ENCODE measurements around the gene NDUFS5.

DNA sequence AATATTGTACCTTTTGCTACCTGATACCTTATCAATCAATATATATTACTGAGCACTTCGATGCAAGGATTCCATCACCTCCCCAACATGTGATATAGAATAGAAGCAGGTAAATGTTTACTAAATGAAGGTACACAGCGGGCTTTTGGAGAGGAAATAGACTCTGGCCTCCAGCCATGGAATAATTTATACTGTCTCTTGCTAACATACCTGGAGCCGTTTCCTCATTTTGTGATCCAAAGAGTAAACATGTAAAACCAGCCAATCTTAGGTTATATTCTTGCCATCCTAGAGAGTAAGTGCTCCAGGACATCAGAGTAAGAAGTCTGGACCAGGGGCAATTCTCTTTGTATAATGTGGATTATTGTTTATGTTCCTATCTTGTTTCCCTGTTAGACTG, 39.4 kb downstream of the NDUFS5 start:
- TF ChIP-seq GABPA (IDR thresholded peaks at IDR 0.05; ENCODE audit: low read depth) (no peak), EZH2phosphoT487 (IDR thresholded peaks at IDR 0.05; ENCODE audit: borderline replicate concordance, low read depth) (no peak), TAF1 (IDR thresholded peaks at IDR 0.05; ENCODE audit: borderline replicate concordance, low read depth, low read length) (no peak), SMC3 (IDR thresholded peaks at IDR 0.05; ENCODE audit: low read depth, low read length) (no peak), MXI1 (IDR thresholded peaks at IDR 0.05; ENCODE audit: low read depth, low read length) (no peak), RCOR1 (IDR thresholded peaks at IDR 0.05; ENCODE audit: low read length) (no peak), POLR2AphosphoS5 (IDR thresholded peaks at IDR 0.05; ENCODE audit: low read depth, low read length) (no peak), YY1 (IDR thresholded peaks at IDR 0.05; ENCODE audit: low read depth) (no peak), RAD21 (IDR thresholded peaks at IDR 0.05; ENCODE audit: low read length) (no peak), RXRA (IDR thresholded peaks at IDR 0.05; ENCODE audit: borderline replicate concordance, low read depth) (no peak)
- TF ChIP-seq, protein P1, sequence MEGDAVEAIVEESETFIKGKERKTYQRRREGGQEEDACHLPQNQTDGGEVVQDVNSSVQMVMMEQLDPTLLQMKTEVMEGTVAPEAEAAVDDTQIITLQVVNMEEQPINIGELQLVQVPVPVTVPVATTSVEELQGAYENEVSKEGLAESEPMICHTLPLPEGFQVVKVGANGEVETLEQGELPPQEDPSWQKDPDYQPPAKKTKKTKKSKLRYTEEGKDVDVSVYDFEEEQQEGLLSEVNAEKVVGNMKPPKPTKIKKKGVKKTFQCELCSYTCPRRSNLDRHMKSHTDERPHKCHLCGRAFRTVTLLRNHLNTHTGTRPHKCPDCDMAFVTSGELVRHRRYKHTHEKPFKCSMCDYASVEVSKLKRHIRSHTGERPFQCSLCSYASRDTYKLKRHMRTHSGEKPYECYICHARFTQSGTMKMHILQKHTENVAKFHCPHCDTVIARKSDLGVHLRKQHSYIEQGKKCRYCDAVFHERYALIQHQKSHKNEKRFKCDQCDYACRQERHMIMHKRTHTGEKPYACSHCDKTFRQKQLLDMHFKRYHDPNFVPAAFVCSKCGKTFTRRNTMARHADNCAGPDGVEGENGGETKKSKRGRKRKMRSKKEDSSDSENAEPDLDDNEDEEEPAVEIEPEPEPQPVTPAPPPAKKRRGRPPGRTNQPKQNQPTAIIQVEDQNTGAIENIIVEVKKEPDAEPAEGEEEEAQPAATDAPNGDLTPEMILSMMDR (IDR thresholded peaks at IDR 0.05), result no peak
- TF ChIP-seq, protein P2, sequence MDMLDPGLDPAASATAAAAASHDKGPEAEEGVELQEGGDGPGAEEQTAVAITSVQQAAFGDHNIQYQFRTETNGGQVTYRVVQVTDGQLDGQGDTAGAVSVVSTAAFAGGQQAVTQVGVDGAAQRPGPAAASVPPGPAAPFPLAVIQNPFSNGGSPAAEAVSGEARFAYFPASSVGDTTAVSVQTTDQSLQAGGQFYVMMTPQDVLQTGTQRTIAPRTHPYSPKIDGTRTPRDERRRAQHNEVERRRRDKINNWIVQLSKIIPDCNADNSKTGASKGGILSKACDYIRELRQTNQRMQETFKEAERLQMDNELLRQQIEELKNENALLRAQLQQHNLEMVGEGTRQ (IDR thresholded peaks at IDR 0.05; ENCODE audit: borderline replicate concordance, low read depth, low read length), result no peak
- TF ChIP-seq, protein P3, sequence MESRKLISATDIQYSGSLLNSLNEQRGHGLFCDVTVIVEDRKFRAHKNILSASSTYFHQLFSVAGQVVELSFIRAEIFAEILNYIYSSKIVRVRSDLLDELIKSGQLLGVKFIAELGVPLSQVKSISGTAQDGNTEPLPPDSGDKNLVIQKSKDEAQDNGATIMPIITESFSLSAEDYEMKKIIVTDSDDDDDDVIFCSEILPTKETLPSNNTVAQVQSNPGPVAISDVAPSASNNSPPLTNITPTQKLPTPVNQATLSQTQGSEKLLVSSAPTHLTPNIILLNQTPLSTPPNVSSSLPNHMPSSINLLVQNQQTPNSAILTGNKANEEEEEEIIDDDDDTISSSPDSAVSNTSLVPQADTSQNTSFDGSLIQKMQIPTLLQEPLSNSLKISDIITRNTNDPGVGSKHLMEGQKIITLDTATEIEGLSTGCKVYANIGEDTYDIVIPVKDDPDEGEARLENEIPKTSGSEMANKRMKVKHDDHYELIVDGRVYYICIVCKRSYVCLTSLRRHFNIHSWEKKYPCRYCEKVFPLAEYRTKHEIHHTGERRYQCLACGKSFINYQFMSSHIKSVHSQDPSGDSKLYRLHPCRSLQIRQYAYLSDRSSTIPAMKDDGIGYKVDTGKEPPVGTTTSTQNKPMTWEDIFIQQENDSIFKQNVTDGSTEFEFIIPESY (IDR thresholded peaks at IDR 0.05; ENCODE audit: borderline replicate concordance, low read depth), result no peak
- TF ChIP-seq, protein P4, sequence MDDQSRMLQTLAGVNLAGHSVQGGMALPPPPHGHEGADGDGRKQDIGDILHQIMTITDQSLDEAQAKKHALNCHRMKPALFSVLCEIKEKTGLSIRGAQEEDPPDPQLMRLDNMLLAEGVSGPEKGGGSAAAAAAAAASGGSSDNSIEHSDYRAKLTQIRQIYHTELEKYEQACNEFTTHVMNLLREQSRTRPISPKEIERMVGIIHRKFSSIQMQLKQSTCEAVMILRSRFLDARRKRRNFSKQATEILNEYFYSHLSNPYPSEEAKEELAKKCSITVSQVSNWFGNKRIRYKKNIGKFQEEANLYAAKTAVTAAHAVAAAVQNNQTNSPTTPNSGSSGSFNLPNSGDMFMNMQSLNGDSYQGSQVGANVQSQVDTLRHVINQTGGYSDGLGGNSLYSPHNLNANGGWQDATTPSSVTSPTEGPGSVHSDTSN (IDR thresholded peaks at IDR 0.05), result no peak

Data from SK-N-SH (cell line).